Uterus (tissue), 4 donors: ENCODE data around the gene CCL14. TPM values are rescaled to one million over a fixed set of nuclear protein-coding genes. Genes with fewer than 3 reads are reported as not detected.
A peak's percentile ranks its signal among the peaks of the same experiment; 100 is the strongest.
"Not testable (repeated sequence)": the region's sequence is repeated elsewhere in the genome, so short reads cannot be mapped to it uniquely, and the experiment has no call there.

Experiments
- DNase-seq, 2 donors: peaks; one replicate each; pipeline ENCODE4 v3.0.0-alpha.2; 2019 to 2020
- H3K27ac ChIP-seq, 2 donors: fragments of 200-600 bp; sonication (generic); 1 replicate in 1 of 2; 2 replicates in 1 of 2; pipeline ENCODE4 v1.5.1; 2016 to 2018
- H3K27me3 ChIP-seq, 2 donors: fragments of 200-600 bp; sonication (generic); one replicate each; pipeline ENCODE4 v1.5.1; 2018 to 2019; ENCODE audit warnings: control low read depth in 1 of 2
- H3K36me3 ChIP-seq, 2 donors: fragments of 200-600 bp; sonication (generic); one replicate each; pipeline ENCODE4 v1.5.1; 2019; ENCODE audit warnings: control low read depth in 1 of 2
- H3K4me1 ChIP-seq, 2 donors: fragments of 200-600 bp; sonication (generic); one replicate each; pipeline ENCODE4 v1.5.1; 2018 to 2019; ENCODE audit warnings: control low read depth in 1 of 2
- H3K4me3 ChIP-seq, 2 donors: fragments of 200-600 bp; sonication (generic); 1 replicate in 1 of 2; 2 replicates in 1 of 2; pipeline ENCODE4 v1.5.1; 2018 to 2019; ENCODE audit warnings: mild to moderate bottlenecking in 1 of 2
- H3K9me3 ChIP-seq, 2 donors: fragments of 200-600 bp; sonication (generic); one replicate each; pipeline ENCODE4 v1.5.1; 2019; ENCODE audit warnings: control low read depth in 1 of 2
- POLR2A ChIP-seq, 2 donors: fragments of 450-650 bp; IDR thresholded peaks; one replicate each; pipeline ENCODE4 v1.6.1; 2016; ENCODE audit warnings: antibody characterized with exemption in 2 of 2, mild to moderate bottlenecking in 1 of 2, moderate library complexity in 1 of 2
- intact Hi-C: fragments of 100-400 bp; cut with DNase I; formaldehyde crosslinking; loops from one replicate; pipeline ENCODE4 v1.15.1; 2023; ENCODE audit warnings: low total_unique reads
- total RNA-seq, 4 donors: library from RNA; depleted of rRNA in 3 of 4; stranded (reverse); fragments of >200 nt in 3 of 4; gene quantifications; one replicate each; pipeline versions ENCODE4 v1.1.0 to v1.2.4, GENCODE V29; 2014 to 2023
- TF ChIP-seq, protein P1 (sequence below), 4 experiments: fragments of 200-600 bp in 2 of 4; fragments of 450-650 bp in 2 of 4; sonication (generic) in 2 of 4; IDR thresholded peaks; one replicate each; pipeline ENCODE4 v1.5.1; 2016 to 2019; ENCODE audit warnings: antibody characterized with exemption in 4 of 4, mild to moderate bottlenecking in 2 of 4, moderate library complexity in 1 of 4
- donor health status: DM: yes; HTN: yes; CAD: no.

The CCL14 gene
- total RNA-seq, 4 donors from 2014 or later, result 0.97 to 165 (median 143) TPM

DNA sequence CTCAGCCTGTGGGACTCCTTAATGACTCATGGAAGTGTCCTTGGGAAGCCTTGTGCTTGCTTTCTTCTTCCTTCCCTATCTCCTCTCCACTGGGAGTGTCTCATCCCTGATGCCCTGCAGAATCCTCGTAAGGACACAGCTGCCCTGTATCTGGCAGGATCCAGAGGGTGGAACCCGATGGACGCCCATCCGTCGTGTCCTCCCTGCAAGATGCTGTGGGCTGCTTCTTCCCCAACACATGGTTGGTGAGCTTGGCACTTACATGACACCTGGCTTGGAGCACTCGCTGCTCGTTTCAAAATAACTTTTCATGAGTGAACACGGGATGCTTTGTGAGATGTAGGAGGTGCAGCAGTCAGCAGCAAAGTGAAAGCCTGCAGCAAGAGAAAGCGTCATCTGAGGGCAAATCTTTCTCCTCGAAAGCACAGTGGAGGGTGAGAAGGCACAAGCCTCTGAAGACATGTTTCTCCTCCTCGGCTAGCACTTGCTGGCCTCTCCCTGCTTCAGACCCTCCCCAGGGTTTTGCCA is 11.6 kb upstream of the CCL14 start:
- no peak for DNase-seq
- H3K27ac ChIP-seq, result no peak overlapping the region
- no peak overlapping the region for H3K4me3 ChIP-seq
- no peaks in the 10 kb centered on the region for H3K27me3 ChIP-seq
- H3K4me1 ChIP-seq, result no peaks in the 10 kb centered on the region
- TF ChIP-seq POLR2A (IDR thresholded peaks at IDR 0.05), result no peak
- TF ChIP-seq, protein P1, sequence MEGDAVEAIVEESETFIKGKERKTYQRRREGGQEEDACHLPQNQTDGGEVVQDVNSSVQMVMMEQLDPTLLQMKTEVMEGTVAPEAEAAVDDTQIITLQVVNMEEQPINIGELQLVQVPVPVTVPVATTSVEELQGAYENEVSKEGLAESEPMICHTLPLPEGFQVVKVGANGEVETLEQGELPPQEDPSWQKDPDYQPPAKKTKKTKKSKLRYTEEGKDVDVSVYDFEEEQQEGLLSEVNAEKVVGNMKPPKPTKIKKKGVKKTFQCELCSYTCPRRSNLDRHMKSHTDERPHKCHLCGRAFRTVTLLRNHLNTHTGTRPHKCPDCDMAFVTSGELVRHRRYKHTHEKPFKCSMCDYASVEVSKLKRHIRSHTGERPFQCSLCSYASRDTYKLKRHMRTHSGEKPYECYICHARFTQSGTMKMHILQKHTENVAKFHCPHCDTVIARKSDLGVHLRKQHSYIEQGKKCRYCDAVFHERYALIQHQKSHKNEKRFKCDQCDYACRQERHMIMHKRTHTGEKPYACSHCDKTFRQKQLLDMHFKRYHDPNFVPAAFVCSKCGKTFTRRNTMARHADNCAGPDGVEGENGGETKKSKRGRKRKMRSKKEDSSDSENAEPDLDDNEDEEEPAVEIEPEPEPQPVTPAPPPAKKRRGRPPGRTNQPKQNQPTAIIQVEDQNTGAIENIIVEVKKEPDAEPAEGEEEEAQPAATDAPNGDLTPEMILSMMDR (IDR thresholded peaks at IDR 0.05), result no peak
- H3K9me3 ChIP-seq, result no peaks in the 10 kb centered on the region
- intact Hi-C loops, result no loop called here
- no peaks in the 10 kb centered on the region for H3K36me3 ChIP-seq

DNA sequence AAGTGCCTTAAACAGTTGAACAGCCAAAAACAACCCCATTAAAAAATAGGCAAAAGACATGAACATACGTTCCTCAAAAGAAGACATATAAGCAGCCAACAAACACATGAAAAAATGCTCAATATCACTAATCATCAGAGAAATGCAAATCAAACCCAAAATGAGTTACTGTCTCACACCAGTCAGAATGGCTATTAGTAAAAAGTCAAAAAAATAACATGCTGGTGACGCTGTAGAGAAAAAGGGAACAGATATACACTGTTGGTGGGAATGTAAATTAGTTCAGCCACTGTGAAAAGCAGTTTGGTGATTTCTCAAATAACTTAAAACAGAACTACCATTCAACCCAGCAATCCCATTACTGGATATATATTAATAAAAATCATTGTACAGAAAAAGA is 8.8 kb upstream of the CCL14 start:
- H3K4me1 ChIP-seq, H3K9me3 ChIP-seq, DNase-seq, intact Hi-C loops, H3K27me3 ChIP-seq, H3K4me3 ChIP-seq, H3K36me3 ChIP-seq, H3K27ac ChIP-seq: not testable (repeated sequence)

DNA sequence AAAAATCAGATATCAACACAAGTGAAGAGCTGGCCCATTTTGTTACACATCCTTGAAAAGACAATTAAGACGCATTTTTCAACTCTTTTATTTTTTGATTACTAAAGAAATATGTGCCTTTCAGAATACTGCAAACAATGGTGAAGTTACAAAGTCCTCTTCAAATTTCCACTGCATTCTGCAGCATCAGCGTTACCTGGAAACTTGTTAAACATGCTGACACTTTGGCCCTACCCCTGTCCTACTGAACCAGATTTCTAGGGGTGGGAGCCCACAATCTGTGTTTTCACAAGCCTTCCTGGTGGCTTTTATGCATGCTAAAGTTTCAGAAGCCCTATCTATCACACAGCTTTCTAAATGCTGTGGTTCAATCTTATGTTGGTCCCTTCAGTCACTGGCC is 4.5 kb upstream of the CCL14 start:
- no peak for DNase-seq

DNA sequence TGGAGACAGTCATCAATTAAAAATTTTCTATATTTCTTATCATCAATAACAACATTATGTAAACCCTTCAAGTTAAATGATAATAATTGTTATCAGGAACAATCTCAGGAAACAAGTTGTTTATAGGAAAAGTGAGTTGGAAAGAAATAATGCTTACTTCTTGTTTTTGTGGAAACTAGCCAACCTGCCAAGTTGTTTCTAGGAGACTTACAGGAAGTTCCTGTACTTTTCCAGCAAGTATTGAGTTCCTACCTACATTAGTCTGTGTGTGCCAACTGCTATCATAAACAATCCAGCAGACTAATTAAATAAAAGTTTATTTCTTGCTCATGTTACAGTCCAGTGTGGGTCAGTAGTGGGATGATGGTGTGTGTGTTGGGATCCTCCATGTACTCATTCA is 1.6 kb upstream of the CCL14 start:
- H3K9me3 ChIP-seq, result no peaks in the 10 kb centered on the region
- intact Hi-C loops, result no loop called here
- TF ChIP-seq POLR2A (IDR thresholded peaks at IDR 0.05), result no peak
- TF ChIP-seq, protein P1 (IDR thresholded peaks at IDR 0.05), result no peak
- no peak for DNase-seq
- H3K4me3 ChIP-seq, result no peak overlapping the region
- H3K27me3 ChIP-seq, result no peaks in the 10 kb centered on the region
- H3K27ac ChIP-seq, result peak overlapping the region in 1 of 2 donors; percentile 52
- H3K4me1 ChIP-seq, result no peaks in the 10 kb centered on the region
- no peaks in the 10 kb centered on the region for H3K36me3 ChIP-seq

More for the DNA sequence above, 4.5 kb upstream of the CCL14 start:
- no peaks in the 10 kb centered on the region for H3K36me3 ChIP-seq
- H3K27me3 ChIP-seq, result no peaks in the 10 kb centered on the region
- no peak overlapping the region for H3K4me3 ChIP-seq
- TF ChIP-seq, protein P1 (IDR thresholded peaks at IDR 0.05), result no peak
- no peak for TF ChIP-seq POLR2A (IDR thresholded peaks at IDR 0.05)
- H3K9me3 ChIP-seq, result no peaks in the 10 kb centered on the region
- intact Hi-C loops, result no loop called here
- H3K27ac ChIP-seq, result no peak overlapping the region
- no peaks in the 10 kb centered on the region for H3K4me1 ChIP-seq

DNA sequence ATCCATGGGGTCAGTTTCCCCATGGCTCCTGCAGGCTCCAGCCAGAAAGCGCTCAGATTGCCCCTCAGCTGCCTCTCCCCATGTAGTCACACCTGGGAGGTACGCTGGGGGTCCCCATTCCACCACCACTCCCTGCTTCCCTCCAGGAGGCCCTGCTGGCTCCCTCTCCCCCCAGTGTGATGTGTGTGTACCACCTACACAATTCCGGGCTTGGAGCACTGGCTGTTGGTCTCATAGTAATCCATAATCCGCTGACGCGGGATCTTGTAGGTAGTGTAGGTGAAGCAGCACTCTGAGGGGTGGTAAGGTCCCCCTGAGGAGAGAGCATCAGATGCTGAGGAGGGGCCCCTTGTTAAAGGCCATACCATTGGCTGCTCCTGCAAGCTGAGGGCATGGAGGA is 2.4 kb downstream of the CCL14 start:
- H3K9me3 ChIP-seq, result no peaks in the 10 kb centered on the region
- no peaks in the 10 kb centered on the region for H3K4me1 ChIP-seq
- H3K27me3 ChIP-seq, result no peaks in the 10 kb centered on the region
- TF ChIP-seq POLR2A (IDR thresholded peaks at IDR 0.05), result no peak
- TF ChIP-seq, protein P1 (IDR thresholded peaks at IDR 0.05), result no peak
- no peaks in the 10 kb centered on the region for H3K36me3 ChIP-seq
- H3K4me3 ChIP-seq, result no peak overlapping the region
- intact Hi-C loops, result no loop called here
- H3K27ac ChIP-seq, result peak overlapping the region in 1 of 2 donors; percentile 33
- DNase-seq, result no peak
